ENCODE results near the gene XPNPEP1.

Gene XPNPEP1

DNA sequence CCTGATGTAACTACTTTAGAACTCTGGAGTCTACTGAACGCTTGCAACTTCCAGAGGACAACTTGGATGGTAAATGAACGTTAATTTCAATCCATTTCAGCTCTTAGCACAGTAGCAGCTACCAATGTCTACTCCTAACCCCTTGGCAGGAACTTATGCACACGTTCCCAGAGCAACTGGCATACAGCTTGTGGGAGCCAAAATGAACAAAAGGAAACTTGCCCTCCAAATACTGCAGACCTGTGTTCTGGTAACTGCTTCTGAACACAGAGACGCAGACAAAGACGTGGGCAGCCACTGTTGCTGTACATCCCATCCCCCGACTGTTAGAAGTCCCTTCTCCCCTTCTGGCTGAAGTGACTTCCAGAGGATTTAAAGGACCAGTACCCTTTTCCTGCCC, 61.3 kb downstream of the XPNPEP1 start:
- Histone ChIP-seq H3K9me3 (ENCODE audit: insufficient read depth, low read length) (no peaks in the 10 kb centered on the region), H3K4me3 (ENCODE audit: low read length) (no peak overlapping the region), H3K9ac (ENCODE audit: low read length) (no peak overlapping the region), H3K4me2 (ENCODE audit: low read length) (no peak overlapping the region), H3K36me3 (replicated peaks; ENCODE audit: low read depth, low read length) (peaks cover 30% of the 10 kb centered on the region), H3K27ac (ENCODE audit: low read length) (no peak overlapping the region), H3K4me1 (ENCODE audit: low read length) (peaks cover 5% of the 10 kb centered on the region; the same call in 1 of the 2 replicates), H3K79me2 (ENCODE audit: low read length) (no peaks in the 10 kb centered on the region), H2AFZ (ENCODE audit: low read depth, low read length) (no peak overlapping the region), H4K20me1 (ENCODE audit: insufficient read depth, low read length) (no peaks in the 10 kb centered on the region), H3K27me3 (ENCODE audit: low read depth, low read length) (no peaks in the 10 kb centered on the region)
- TF ChIP-seq CTCF (IDR thresholded peaks at IDR 0.05; ENCODE audit: low read depth, low read length) (no peak), EZH2phosphoT487 (IDR thresholded peaks at IDR 0.05; ENCODE audit: low read depth) (no peak)

DNA sequence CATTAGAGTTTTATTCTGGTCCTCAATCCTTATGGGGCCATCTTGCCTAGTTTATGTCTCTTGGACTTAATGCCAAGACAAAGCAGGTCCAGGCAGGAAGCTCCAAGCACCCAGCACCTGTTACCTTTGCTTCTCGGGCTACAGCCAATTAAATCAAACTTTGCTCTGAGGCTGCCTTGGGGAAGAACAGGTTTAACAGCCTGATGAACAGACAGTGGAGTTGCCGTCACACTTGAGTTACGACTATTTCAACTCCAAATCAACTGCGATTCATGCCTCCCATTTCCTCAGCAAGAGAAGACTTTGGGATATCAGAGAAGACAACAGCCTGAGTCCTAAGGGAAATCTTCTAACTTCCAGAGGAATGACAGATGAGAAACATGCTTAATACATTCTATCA, 62.2 kb downstream of the XPNPEP1 start:
- no peak for TF ChIP-seq CTCF (IDR thresholded peaks at IDR 0.05; ENCODE audit: low read depth, low read length)
- TF ChIP-seq EZH2phosphoT487 (IDR thresholded peaks at IDR 0.05; ENCODE audit: low read depth), result no peak

DNA sequence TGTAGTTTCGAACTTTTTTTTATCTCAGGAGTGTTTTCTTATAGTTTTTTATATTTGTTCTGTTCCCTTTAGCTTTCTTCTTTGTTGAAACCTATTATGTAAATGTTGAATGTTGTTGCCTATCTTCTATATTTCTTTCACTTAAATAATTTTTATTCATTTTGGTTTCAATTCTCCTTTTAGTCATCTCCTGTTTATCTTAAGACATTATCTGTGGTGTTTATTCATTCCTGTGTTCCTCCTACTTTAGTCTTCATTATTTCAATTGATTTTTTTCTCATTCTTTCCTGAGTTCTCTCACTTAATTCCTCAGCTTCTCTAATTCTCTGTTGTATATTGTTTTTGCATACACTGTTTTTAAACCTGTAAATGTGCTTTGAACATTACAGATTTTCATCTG, 64.1 kb downstream of the XPNPEP1 start:
- H3K4me1 ChIP-seq (ENCODE audit: low read length), result peaks cover 5% of the 10 kb centered on the region; the same call in 1 of the 2 replicates
- no peak overlapping the region for H3K4me2 ChIP-seq (ENCODE audit: low read length)
- no peaks in the 10 kb centered on the region for H3K9me3 ChIP-seq (ENCODE audit: insufficient read depth, low read length)
- no peak overlapping the region for H3K9ac ChIP-seq (ENCODE audit: low read length)
- H4K20me1 ChIP-seq (ENCODE audit: insufficient read depth, low read length), result no peaks in the 10 kb centered on the region
- peaks cover 22% of the 10 kb centered on the region for H3K36me3 ChIP-seq (replicated peaks; ENCODE audit: low read depth, low read length)
- no peak overlapping the region for H2AFZ ChIP-seq (ENCODE audit: low read depth, low read length)
- no peak overlapping the region for H3K4me3 ChIP-seq (ENCODE audit: low read length)
- no peak for TF ChIP-seq CTCF (IDR thresholded peaks at IDR 0.05; ENCODE audit: low read depth, low read length)
- no peak for TF ChIP-seq EZH2phosphoT487 (IDR thresholded peaks at IDR 0.05; ENCODE audit: low read depth)
- no peaks in the 10 kb centered on the region for H3K27me3 ChIP-seq (ENCODE audit: low read depth, low read length)
- H3K79me2 ChIP-seq (ENCODE audit: low read length), result no peaks in the 10 kb centered on the region
- no peak overlapping the region for H3K27ac ChIP-seq (ENCODE audit: low read length)

More for the DNA sequence above, 62.2 kb downstream of the XPNPEP1 start:
- Histone ChIP-seq H3K36me3 (replicated peaks; ENCODE audit: low read depth, low read length) (peaks cover 30% of the 10 kb centered on the region), H3K27ac (ENCODE audit: low read length) (no peak overlapping the region), H4K20me1 (ENCODE audit: insufficient read depth, low read length) (no peaks in the 10 kb centered on the region), H3K27me3 (ENCODE audit: low read depth, low read length) (no peaks in the 10 kb centered on the region), H2AFZ (ENCODE audit: low read depth, low read length) (no peak overlapping the region), H3K9ac (ENCODE audit: low read length) (no peak overlapping the region), H3K9me3 (ENCODE audit: insufficient read depth, low read length) (no peaks in the 10 kb centered on the region), H3K4me1 (ENCODE audit: low read length) (peaks cover 5% of the 10 kb centered on the region; the same call in 1 of the 2 replicates), H3K4me2 (ENCODE audit: low read length) (no peak overlapping the region), H3K79me2 (ENCODE audit: low read length) (no peaks in the 10 kb centered on the region), H3K4me3 (ENCODE audit: low read length) (no peak overlapping the region)

DNA sequence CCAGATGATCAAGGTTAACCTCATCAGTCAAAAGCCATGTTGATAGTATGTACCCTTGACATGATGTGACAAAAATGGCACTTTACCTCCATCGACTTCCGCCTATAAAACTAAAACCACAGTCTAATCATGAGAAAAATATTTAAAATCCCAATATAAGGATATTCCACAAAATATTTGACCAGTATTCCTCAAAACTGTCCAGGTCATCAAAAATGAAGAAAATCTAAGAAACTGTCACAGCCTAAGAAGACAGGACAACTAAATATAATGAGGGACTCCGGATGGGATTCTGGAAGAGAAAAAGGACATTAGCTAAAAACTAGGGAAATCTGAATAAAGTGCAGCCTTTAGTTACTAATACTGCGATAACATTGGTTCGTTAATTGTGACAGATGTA, 67.6 kb downstream of the XPNPEP1 start:
- no peaks in the 10 kb centered on the region for H4K20me1 ChIP-seq (ENCODE audit: insufficient read depth, low read length)
- H3K27ac ChIP-seq (ENCODE audit: low read length), result no peak overlapping the region
- peaks cover 9% of the 10 kb centered on the region for H3K4me1 ChIP-seq (ENCODE audit: low read length)
- H2AFZ ChIP-seq (ENCODE audit: low read depth, low read length), result no peak overlapping the region
- H3K36me3 ChIP-seq (replicated peaks; ENCODE audit: low read depth, low read length), result no peaks in the 10 kb centered on the region
- TF ChIP-seq EZH2phosphoT487 (IDR thresholded peaks at IDR 0.05; ENCODE audit: low read depth), result no peak
- no peak for TF ChIP-seq CTCF (IDR thresholded peaks at IDR 0.05; ENCODE audit: low read depth, low read length)
- H3K79me2 ChIP-seq (ENCODE audit: low read length), result no peaks in the 10 kb centered on the region
- no peak overlapping the region for H3K4me2 ChIP-seq (ENCODE audit: low read length)
- H3K27me3 ChIP-seq (ENCODE audit: low read depth, low read length), result no peaks in the 10 kb centered on the region
- no peak overlapping the region for H3K4me3 ChIP-seq (ENCODE audit: low read length)
- H3K9me3 ChIP-seq (ENCODE audit: insufficient read depth, low read length), result no peaks in the 10 kb centered on the region
- H3K9ac ChIP-seq (ENCODE audit: low read length), result no peak overlapping the region
